Brain microvascular endothelial cell (primary cell): ENCODE data around the gene C3orf70.

Experiments
- DNase-seq: peaks from one replicate; pipeline ENCODE4 v3.0.0-alpha.2; 2020
- H3K27ac ChIP-seq: fragments of 250-450 bp; sonication (Bioruptor Pico); 2 replicates; pipeline ENCODE4 v1.5.1; 2020; ENCODE audit warnings: mild to moderate bottlenecking, moderate library complexity
- H3K27me3 ChIP-seq: fragments of 250-450 bp; sonication (Bioruptor Pico); replicated peaks from 2 replicates; pipeline ENCODE4 v1.5.1; 2020; ENCODE audit warnings: mild to moderate bottlenecking
- H3K36me3 ChIP-seq: fragments of 250-450 bp; sonication (Bioruptor Pico); replicated peaks from 2 replicates; pipeline ENCODE4 v1.5.1; 2020; ENCODE audit warnings: mild to moderate bottlenecking
- H3K4me3 ChIP-seq: 2 replicates; pipeline ENCODE4 v1.5.1; 2011; ENCODE audit warnings: low read depth, mild to moderate bottlenecking, control low read depth, low read length, moderate library complexity
- in situ Hi-C: cut with HindIII; loops from 2 replicates; pipeline ENCODE4 v1.10.0; 2017; ENCODE audit warnings: low sequenced_read_pairs, low pct_ligation_motif_present
- TF ChIP-seq, protein P1 (sequence below): IDR thresholded peaks from 2 replicates; pipeline ENCODE4 v1.5.1; 2011; ENCODE audit warnings: low read depth, mild to moderate bottlenecking, moderate library complexity, low read length, control low read depth, inconsistent platforms; ENCODE audit errors: missing control alignments

Gene C3orf70

DNA sequence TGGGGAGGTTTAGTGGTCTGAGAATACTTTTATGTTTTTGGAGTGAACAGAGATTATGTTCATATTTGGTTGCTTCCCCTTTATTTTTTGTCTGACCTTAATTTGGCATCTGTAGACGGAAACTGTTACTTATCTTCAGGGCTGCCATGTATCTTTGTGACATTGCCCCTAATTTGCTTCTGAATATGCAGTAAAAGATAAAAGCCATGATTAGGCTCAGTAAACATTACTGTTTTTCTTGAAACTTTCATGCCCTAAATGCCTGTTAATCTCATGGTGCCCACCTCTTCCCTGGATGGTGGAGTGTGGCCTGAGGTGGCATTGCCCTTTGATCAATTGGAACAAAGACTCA is 106.7 kb downstream of the C3orf70 start:
- in situ Hi-C loops = no loop called here

DNA sequence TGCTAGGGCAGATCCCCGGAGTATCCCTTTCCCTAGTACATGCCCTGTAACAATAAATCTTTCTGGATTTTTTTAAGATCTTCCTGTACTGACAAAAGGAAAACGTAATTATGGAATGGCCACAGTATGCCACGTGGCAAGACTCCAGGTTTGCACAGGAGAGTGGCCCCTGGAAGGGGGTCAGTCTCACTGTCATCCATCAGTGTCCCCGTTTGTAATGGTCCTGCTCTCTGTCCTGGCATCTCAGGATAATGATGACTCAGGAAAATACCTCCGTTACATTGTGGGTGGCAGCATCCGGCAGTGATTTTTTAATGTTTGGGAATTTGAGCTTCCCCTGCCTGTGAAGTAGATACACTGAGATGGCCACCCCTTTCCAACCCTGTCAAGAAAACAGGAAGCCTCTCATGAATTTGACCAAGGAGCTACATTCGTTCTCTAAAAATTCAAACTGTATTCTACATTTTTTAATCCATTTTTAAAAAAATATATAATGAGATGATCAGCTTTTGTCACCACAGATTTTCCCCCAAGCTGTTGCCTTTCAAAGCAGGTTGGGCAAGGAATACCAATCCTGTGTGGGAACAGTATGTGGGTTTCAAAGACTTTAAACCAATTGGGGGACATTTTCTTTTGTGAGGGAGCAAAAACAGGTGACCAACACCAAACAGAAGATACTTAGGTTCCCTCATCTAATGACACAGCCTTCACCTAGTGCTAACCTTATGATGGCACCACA is 110.4 kb downstream of the C3orf70 start:
- in situ Hi-C loops = no loop called here
- H3K27me3 ChIP-seq = no peaks in the 10 kb centered on the region
- H3K36me3 ChIP-seq = no peaks in the 10 kb centered on the region
- TF ChIP-seq, protein P1, sequence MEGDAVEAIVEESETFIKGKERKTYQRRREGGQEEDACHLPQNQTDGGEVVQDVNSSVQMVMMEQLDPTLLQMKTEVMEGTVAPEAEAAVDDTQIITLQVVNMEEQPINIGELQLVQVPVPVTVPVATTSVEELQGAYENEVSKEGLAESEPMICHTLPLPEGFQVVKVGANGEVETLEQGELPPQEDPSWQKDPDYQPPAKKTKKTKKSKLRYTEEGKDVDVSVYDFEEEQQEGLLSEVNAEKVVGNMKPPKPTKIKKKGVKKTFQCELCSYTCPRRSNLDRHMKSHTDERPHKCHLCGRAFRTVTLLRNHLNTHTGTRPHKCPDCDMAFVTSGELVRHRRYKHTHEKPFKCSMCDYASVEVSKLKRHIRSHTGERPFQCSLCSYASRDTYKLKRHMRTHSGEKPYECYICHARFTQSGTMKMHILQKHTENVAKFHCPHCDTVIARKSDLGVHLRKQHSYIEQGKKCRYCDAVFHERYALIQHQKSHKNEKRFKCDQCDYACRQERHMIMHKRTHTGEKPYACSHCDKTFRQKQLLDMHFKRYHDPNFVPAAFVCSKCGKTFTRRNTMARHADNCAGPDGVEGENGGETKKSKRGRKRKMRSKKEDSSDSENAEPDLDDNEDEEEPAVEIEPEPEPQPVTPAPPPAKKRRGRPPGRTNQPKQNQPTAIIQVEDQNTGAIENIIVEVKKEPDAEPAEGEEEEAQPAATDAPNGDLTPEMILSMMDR = no peak
- no peak for DNase-seq
- H3K4me3 ChIP-seq = no peak overlapping the region
- H3K27ac ChIP-seq = no peak overlapping the region

More for the DNA sequence above, 106.7 kb downstream of the C3orf70 start:
- TF ChIP-seq, protein P1 = no peak
- no peak for DNase-seq
- H3K27ac ChIP-seq = no peak overlapping the region
- no peaks in the 10 kb centered on the region for H3K27me3 ChIP-seq
- H3K36me3 ChIP-seq = peaks cover 3% of the 10 kb centered on the region
- no peak overlapping the region for H3K4me3 ChIP-seq

- no peak for DNase-seq
- no peaks in the 10 kb centered on the region for H3K36me3 ChIP-seq
- TF ChIP-seq, protein P1 = no peak
- no peak overlapping the region for H3K27ac ChIP-seq
- in situ Hi-C loops = no loop called here
- no peaks in the 10 kb centered on the region for H3K27me3 ChIP-seq
- no peak overlapping the region for H3K4me3 ChIP-seq
Observed at GRCh38 chr3:185041540-185041939, 111.3 kb downstream of the C3orf70 start.

DNA sequence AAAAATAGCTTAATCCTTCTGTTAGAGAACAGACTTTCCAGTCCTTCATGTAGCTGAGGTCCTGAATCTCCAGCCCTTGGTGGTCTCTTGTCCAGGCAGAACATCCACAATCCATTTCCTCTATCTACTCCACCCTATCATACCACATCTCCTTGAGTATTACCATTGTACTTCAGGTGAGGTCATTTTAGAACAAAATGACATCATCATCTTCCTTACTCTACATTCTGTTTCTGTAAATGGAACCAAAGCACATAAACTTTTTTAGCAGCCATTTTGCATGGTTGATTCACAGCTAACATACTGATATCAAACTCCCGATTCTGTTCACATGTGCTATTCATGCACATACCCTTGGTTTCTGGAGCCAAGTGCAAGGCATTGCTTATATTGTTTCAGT is 112.4 kb downstream of the C3orf70 start:
- H3K4me3 ChIP-seq = no peak overlapping the region
- in situ Hi-C loops = no loop called here
- TF ChIP-seq, protein P1 = no peak
- no peaks in the 10 kb centered on the region for H3K27me3 ChIP-seq
- no peak for DNase-seq
- H3K27ac ChIP-seq = no peak overlapping the region
- no peaks in the 10 kb centered on the region for H3K36me3 ChIP-seq

GRCh38 chr3:185037801-185038200 is 115.1 kb downstream of the C3orf70 start:
- no peaks in the 10 kb centered on the region for H3K27me3 ChIP-seq
- H3K36me3 ChIP-seq = no peaks in the 10 kb centered on the region
- no peak overlapping the region for H3K4me3 ChIP-seq
- DNase-seq = no peak
- in situ Hi-C loops = no loop called here
- H3K27ac ChIP-seq = no peak overlapping the region
- TF ChIP-seq, protein P1 = no peak

DNA sequence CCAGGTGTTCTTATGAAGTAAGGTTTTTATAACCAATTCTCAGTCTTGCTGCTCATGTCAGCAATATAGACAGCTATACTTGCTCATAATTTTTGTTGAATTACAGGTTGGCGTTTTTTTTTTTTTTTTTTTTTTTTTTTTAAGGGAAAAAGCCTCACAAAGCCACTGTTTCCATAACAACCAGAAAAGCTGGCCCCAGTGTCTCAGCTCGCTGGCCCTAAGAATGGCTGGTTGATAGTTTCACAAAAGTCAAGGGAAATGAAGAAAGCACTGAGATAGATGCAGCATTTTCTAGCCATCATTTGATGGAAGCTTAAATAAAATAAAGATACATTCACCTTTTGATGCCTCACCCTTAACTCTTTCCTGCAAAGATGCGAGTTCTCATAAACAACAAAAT is 121.9 kb downstream of the C3orf70 start:
- H3K36me3 ChIP-seq = no peaks in the 10 kb centered on the region
- TF ChIP-seq, protein P1 = no peak
- no peaks in the 10 kb centered on the region for H3K27me3 ChIP-seq
- no peak for DNase-seq
- in situ Hi-C loops = no loop called here
- no peak overlapping the region for H3K4me3 ChIP-seq
- H3K27ac ChIP-seq = no peak overlapping the region
